ENCODE data around the gene PARVA.

The PARVA gene

DNA sequence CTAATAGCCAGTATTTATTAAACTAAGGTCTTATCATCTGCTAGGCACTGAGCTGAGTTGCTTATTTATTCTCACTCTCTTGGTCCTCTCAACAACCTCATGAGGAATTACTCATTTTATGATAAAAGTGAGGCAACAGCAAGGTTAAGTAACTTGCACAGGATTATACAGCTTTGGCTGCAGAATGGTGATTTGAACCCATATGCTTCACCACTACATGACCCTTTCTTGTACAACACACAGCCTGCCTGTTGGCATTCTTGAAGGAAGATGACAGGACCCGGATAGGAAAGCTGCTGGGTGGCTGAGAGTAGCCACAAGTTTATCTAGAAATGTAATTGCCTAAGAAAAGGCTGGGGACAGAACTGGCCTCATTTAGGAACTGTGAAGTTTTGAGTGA is 5.3 kb upstream of the PARVA start:
- intact Hi-C loops (cut with DNase I) = no loop called here

GRCh38 chr11:12375720-12376119 is 1.7 kb upstream of the PARVA start:
- no peak for DNase-seq
- intact Hi-C loops (cut with DNase I) = no loop called here

More for the DNA sequence above, 5.3 kb upstream of the PARVA start:
- no peak for DNase-seq

- intact Hi-C loops (cut with DNase I) = no loop called here
Observed at GRCh38 chr11:12376259-12377081, 901 bp upstream of the PARVA start.

DNA sequence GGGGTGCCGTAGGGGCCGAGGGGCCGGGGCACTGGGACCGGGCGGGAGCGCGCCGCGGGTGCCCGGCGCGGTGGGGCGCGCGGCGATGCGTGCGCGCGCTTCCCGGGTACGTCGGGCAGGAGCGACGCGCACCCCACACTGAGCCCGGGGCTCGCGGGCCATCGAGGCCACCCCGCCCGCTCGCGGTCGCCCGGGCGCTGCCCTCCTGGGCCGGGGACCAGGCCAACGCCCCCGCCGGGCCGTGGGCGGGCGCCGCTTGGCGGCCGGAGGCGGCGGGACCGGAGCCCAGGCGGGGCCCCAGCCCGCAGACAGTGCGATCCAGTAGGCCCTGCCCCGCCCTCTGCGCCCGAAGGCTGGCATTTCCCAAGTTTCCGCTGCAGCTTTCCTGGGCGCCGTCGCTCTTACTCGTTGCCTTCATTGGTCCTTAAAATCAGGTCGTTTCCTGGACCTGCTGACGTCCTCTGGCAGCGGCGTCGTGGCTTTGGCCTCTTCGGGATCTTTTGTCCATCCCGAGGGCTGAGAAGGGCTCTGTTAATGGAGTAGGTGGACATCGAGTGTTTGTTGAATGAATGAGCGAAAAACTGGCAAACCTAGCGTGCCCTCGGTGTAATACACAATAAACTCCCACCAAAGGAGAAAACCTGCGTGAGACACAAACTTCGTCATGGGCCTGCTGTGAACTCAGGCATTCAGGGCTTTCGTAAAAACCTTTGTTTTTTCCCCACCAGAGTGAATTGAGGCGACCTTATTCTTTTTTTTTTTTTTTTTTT is 638 bp downstream of the PARVA start:
- DNase-seq = peak in 39 of 42 donors; percentile 7 to 66 (median 35)
- intact Hi-C loops (cut with DNase I) = no loop called here

More at GRCh38 chr11:12376259-12377081, 901 bp upstream of the PARVA start:
- DNase-seq = no peak

- no peak for DNase-seq
- intact Hi-C loops (cut with DNase I) = no loop called here
Observed at GRCh38 chr11:12380565-12381325, 3.4 kb downstream of the PARVA start.

GRCh38 chr11:12381875-12382274 is 4.5 kb downstream of the PARVA start:
- no peak for DNase-seq
- intact Hi-C loops (cut with DNase I) = no loop called here

DNA sequence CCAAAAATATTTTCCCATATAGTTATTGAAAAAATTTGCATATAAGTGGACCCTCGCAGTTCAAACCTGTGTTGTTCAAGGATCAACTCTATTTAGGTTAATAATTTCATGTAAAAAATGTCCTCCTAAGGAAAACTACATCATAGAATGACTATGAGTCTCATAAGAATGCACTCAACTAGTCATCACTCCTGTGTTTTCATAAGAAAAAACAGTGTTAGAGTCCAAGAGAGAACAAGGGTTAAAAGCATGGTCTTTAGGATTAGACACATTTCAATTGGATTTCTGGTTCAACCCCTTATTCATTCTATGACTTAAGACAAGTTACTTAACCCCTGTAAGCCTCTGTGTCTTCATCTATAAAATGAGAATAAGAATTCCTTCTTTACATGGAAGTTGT is 5.1 kb downstream of the PARVA start:
- DNase-seq = no peak
- intact Hi-C loops (cut with DNase I) = no loop called here

DNA sequence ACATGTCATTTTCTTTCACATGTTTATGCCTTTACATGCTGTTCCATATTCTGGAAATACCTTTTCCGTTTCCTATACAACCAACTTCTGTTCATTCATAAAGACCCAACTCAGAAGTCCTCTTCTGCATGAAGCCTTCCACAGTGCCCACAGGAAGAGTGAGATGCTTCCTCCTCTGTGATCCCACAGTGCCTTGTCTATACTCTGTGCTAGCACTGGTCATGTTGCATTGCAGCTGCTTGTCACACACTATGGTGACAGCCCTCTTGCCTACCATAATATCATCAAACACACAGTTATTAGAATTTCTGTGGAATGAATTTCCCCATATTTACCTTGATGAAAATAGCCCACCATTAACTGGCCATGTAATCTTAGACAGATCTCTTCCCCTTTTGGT is 8.9 kb downstream of the PARVA start:
- intact Hi-C loops (cut with DNase I) = no loop called here
- no peak for DNase-seq

DNA sequence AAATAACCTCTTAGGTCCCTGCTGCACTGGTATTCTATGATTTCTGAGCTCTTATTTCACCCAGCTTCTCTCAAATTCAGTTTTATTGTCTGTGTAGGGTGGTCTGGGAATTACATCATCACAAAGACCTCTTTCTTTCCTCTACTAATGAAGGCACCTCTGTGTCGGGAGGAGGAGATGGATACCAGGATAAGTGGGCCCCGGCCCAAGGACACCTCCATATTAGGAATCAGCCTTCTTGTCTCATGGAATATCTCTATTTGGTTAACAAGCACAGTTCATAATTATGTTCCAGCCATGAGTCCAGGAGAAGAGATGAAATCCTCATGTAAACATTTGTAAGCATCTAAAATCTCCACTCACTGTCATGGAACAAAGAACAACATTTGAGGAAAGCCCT is 9.4 kb downstream of the PARVA start:
- no peak for DNase-seq
- intact Hi-C loops (cut with DNase I) = no loop called here

DNA sequence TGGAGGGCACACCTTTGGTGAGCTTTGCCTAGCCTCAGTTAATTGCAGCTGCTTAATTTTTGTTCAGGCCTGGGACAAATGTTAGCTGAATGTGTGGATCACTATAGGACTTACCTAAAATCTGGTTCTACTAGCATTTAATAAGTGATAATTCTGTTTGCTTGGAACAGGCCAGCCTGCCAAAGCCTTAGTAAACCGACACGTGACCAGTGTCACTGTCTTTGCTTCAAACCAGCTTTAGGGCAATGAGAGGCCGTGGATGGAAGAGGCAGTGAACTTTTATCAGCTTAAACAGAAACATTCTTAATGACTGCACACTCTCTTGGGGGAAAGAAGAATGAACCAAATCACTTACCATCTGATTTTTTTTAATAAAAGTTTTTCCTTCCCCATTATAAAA is 10.8 kb downstream of the PARVA start:
- no peak for DNase-seq

DNA sequence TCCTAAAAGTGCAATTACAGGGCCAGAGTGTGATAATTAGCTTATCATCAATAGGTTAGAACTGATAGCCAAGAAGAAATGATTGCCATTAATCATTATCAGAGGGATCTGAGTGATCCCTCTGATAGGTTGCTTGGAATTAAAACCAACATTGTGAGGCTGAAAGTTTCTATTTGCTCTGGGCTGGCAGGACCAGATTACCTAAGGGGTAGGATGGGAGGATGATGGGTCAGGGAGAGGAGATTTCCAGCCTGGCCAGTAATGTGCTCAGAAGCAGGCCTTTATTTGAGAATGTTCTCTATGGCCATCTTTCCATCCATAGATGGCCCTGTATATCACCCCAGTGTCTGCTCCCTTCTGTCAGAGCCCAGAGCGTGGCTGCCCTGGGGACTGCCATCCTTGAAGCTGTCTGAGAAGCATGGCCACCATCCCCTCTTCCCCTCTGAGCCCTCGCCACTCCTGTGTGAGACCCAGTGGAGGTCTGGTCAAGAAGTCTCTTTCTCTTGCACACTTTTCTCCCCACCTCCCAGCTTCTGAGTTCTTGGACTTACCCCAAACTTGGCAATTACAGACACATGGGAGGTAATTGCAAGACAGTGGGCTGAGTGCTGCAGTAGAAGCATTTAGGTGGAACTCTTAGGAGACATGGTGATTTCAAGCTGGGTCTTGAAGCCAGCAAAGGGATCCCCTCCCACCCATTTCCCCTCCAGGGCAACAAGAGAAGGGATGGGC is 11.7 kb downstream of the PARVA start:
- intact Hi-C loops (cut with DNase I) = no loop called here

More for the DNA sequence above, 10.8 kb downstream of the PARVA start:
- intact Hi-C loops (cut with DNase I) = no loop called here

GRCh38 chr11:12389676-12390657 is 12.6 kb downstream of the PARVA start:
- intact Hi-C loops (cut with DNase I) = no loop called here
- DNase-seq = no peak

More for the DNA sequence above, 11.7 kb downstream of the PARVA start:
- no peak for DNase-seq

GRCh38 chr11:12390687-12391110 is 13.3 kb downstream of the PARVA start:
- intact Hi-C loops (cut with DNase I) = no loop called here
- DNase-seq = no peak

DNA sequence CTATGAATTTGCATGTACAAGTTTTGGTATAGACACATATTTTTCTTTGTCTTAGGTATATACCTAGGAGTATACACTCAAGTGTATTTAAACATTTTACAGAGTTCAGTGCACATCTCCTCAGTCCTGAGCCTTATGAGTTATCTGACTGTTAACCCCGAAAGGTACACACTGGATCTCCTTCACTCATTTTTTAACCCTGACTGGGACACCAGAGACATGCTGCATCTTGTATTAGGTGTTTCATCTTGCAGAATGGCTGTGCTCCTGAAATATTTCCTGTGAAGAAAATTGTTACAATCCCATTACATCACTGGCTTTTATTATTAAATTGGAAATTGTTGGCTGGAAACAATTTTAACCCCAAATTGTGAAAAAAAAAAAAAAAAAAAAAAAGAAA is 15.3 kb downstream of the PARVA start:
- intact Hi-C loops (cut with DNase I) = no loop called here
- no peak for DNase-seq

DNA sequence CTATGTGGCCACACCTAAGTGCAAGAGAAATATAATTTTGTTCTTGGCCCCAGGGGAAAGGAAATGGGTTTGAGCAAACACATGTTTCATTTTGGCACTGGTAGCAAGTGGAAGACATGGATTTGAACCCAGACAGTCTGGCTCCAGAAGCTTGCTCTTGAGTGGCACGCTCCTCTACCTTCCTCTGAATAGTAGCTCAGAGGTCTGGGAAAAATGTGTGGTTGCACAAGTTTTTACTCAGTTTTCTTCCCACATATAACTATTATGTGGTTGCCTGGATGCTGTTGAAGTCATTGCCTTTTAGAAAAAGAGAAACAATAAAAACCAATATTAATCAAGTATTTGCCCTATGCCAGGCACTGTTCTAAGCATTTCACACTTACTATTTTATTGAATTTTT is 16.3 kb downstream of the PARVA start:
- DNase-seq = no peak
- intact Hi-C loops (cut with DNase I) = no loop called here

GRCh38 chr11:12394601-12395000 is 17.2 kb downstream of the PARVA start:
- intact Hi-C loops (cut with DNase I) = no loop called here
- no peak for DNase-seq

GRCh38 chr11:12395333-12395732 is 18.0 kb downstream of the PARVA start:
- DNase-seq = peak in 6 of 42 donors; percentile 9 to 59 (median 17)
- intact Hi-C loops (cut with DNase I) = no loop called here

DNA sequence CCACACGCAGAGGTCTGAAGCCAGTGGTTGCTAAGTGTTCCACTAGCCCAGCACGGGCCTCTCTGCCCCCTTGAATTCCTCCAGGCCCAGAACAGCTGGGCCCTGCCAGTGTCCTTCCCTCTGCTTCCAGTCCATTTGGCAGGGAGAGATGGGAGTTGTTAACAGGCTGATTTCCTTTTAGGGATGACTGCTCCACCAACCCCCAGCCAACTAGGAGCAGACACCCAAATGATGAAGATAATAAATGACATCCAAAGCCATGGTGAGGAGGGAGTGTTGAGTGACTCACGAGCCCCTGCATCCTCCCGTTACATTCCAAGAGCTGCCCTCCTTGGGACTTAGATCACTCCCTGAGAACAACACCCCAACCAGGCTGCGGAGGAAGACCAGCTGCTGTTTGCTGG is 20.6 kb downstream of the PARVA start:
- intact Hi-C loops (cut with DNase I) = no loop called here

More for the DNA sequence above, 20.6 kb downstream of the PARVA start:
- no peak for DNase-seq
